Neural crest cell (in vitro differentiated cells): ENCODE data around the gene RPTOR. TPM values are rescaled to one million over a fixed set of nuclear protein-coding genes. Genes with fewer than 3 reads are reported as not detected.

ENCODE experiments used
- DNase-seq: peaks from one replicate; pipeline ENCODE4 v3.0.0; 2021; ENCODE audit warnings: low read depth, mixed read lengths, low spot score
- H3K27ac Mint-ChIP-seq: one replicate; pipeline ENCODE4 v1.8.0; 2021; ENCODE audit warnings: mild to moderate bottlenecking, mixed read lengths; ENCODE audit not compliant: unreplicated experiment
- H3K27me3 Mint-ChIP-seq: 2 replicates; pipeline ENCODE4 v1.8.0; 2021; ENCODE audit warnings: low read depth, mild to moderate bottlenecking, mixed read lengths
- H3K36me3 Mint-ChIP-seq: 2 replicates; pipeline ENCODE4 v1.8.0; 2021; ENCODE audit warnings: low read depth, mild to moderate bottlenecking, mixed read lengths
- H3K4me1 Mint-ChIP-seq: 2 replicates; pipeline ENCODE4 v1.8.0; 2021; ENCODE audit warnings: mixed read lengths
- H3K4me3 Mint-ChIP-seq: one replicate; pipeline ENCODE4 v1.8.0; 2021; ENCODE audit warnings: mild to moderate bottlenecking, mixed read lengths
- H3K9me3 Mint-ChIP-seq: 2 replicates; pipeline ENCODE4 v1.8.0; 2021; ENCODE audit warnings: mixed read lengths
- CTCF ChIP-seq: fragments of 200-600 bp; sonication (generic); conservative IDR thresholded peaks from 2 replicates; pipeline ENCODE4 v1.5.0; 2021; ENCODE audit warnings: antibody characterized with exemption, mild to moderate bottlenecking
- total RNA-seq: library from RNA; stranded (reverse); gene quantifications from 2 replicates; pipeline ENCODE4 v1.2.1, GENCODE V29; 2021

Gene RPTOR
- total RNA-seq, 1 donor from 2014 or later, result 41.1 TPM

GRCh38 chr17:80902963-80903611 lies 358.4 kb downstream of the RPTOR start:
- TF ChIP-seq CTCF, result no peak
- no peak for DNase-seq
- Mint-ChIP-seq H3K27ac (no peak overlapping the region), H3K4me1 (peaks cover 13% of the 10 kb centered on the region), H3K4me3 (no peak overlapping the region), H3K27me3 (no peaks in the 10 kb centered on the region), H3K36me3 (peaks cover 2% of the 10 kb centered on the region), H3K9me3 (no peaks in the 10 kb centered on the region)

DNA sequence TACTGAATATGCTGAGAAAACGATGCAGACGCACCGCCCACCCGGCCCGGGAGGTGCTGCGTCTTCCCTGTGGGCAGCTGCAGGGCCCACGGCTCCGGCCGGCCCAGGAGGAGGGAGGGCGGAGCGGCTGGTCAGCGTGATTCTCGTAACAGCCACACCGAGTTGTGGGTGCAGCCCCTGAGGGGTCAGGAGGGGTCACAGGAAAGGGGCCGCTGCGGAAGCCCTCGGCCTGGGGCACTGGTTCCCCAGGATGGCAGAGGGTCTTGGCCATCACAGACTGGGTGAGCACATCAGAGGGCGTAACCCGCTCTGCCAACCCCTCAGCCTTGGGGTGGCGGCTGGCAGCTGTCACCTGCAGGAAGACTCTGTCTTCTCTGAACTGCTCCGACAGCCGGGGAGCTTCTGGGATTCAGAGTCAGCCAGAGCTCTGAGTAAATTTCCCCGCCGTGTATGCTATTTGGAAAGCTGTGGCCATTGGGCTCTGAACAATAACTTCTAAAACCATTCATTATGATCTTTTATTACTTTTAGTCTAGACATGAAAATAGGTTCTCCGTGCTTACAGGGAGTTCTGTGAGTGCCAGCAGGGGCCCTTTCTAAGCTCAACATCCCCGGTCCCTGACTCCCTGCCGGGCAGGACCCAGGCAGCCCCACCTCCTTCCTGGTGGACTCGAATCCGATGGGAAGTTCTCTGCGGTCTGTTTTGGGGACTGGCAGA lies 359.6 kb downstream of the RPTOR start:
- H3K27me3 Mint-ChIP-seq, result no peaks in the 10 kb centered on the region
- peaks cover 2% of the 10 kb centered on the region for H3K36me3 Mint-ChIP-seq

DNA sequence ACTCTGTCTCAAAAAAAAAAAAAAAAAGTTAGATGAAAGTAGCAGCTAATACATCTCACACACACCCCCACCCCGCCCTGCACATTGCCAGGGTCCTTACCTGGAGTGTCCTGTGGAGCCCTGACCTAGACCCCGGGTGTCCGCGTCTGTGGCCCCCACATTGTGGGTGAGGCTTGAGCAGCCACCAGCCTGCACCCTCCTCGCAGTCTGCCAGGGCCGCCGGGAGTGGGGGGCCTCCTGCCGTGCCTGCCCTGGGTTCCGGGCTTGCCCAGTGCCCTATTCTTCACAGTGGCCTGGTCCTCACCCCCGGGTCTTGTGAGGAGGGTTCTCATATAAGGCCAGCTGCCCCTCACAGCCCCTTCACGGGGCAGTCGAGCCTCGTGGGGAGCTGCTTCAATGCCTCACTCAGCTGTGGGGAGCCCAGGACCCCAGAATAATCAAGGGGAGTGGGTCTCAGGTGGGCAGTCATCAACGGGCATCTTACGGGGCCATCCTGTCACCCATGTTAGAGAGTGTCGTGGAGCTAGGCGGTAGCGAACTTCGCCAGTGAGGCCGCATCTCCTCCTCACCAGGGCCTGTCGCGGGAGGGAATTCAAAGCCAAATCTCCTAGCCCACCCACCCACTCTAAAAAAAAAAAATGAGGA lies 361.1 kb downstream of the RPTOR start:
- Mint-ChIP-seq H3K4me1 (peaks cover 19% of the 10 kb centered on the region), H3K27ac (peak overlapping the region; percentile 78), H3K36me3 (no peaks in the 10 kb centered on the region), H3K27me3 (no peaks in the 10 kb centered on the region), H3K4me3 (no peak overlapping the region), H3K9me3 (no peaks in the 10 kb centered on the region)
- DNase-seq, result no peak
- TF ChIP-seq CTCF, result no peak

More for the DNA sequence above, 359.6 kb downstream of the RPTOR start:
- no peaks in the 10 kb centered on the region for H3K9me3 Mint-ChIP-seq
- no peak for TF ChIP-seq CTCF
- DNase-seq, result no peak
- H3K4me1 Mint-ChIP-seq, result peaks cover 10% of the 10 kb centered on the region
- peak overlapping the region; percentile 69 for H3K27ac Mint-ChIP-seq
- no peak overlapping the region for H3K4me3 Mint-ChIP-seq

DNA sequence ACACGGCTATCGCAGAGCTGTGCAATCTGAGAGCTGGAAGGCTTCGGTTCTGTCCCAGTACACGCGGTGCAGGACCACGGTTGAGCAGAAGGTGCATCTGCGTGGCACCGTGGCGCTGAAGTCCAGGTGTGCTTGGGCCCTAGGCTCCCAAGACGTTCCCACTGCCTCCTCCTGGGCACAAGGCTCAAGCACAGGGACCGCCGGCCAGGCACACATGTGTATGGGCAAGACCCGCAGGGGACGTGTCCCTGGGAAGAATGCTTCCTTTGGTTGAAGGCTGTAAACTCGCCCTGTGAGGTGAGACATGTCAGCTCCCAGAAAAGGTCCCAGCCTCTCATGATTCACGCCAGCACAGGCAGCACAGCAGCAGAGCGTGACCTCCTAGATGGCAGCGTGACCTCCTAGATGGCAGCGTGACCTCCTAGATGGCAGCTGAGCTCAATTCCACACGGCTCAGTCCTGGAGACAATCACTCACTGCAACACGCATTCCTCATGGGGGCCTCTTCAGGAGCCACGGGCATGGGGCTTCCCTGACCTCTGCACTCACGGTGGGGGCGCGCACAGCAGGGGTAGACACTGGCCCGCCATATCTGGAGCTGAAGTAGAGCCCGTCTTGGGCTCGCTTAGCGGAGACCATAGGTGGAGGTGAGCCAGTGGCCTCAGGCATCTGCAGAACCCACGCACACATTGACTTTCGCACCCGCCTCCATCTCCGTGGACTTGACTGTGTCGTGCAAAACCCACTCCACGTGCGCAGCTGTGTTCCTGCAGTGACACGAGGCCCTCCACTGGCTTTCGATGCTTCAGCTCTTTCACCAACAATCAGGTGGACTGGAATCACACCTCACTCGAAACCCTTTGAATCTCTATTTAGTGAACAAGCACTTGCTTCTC lies 362.0 kb downstream of the RPTOR start:
- Mint-ChIP-seq H3K27ac (peak overlapping the region; percentile 78), H3K4me3 (no peak overlapping the region), H3K4me1 (peaks cover 12% of the 10 kb centered on the region), H3K36me3 (peaks cover 3% of the 10 kb centered on the region), H3K9me3 (no peaks in the 10 kb centered on the region), H3K27me3 (no peaks in the 10 kb centered on the region)
- no peak for DNase-seq
- no peak for TF ChIP-seq CTCF

GRCh38 chr17:80907281-80907680 lies 362.6 kb downstream of the RPTOR start:
- H3K4me3 Mint-ChIP-seq, result no peak overlapping the region
- no peak for TF ChIP-seq CTCF
- H3K27ac Mint-ChIP-seq, result no peak overlapping the region
- peaks cover 3% of the 10 kb centered on the region for H3K36me3 Mint-ChIP-seq
- no peaks in the 10 kb centered on the region for H3K9me3 Mint-ChIP-seq
- H3K4me1 Mint-ChIP-seq, result peaks cover 12% of the 10 kb centered on the region
- H3K27me3 Mint-ChIP-seq, result no peaks in the 10 kb centered on the region
- DNase-seq, result no peak
